Effector memory CD4-positive, alpha-beta T cell (primary cell): ENCODE data around the gene BLCAP.

Experiments used
- DNase-seq, 3 donors: peaks; one replicate each; pipeline ENCODE4 v3.0.0-alpha.2; 2020
- H3K27ac ChIP-seq: 2 replicates; pipeline ENCODE4 v1.7.0; 2013; ENCODE audit warnings: mild to moderate bottlenecking, low read length, moderate library complexity; ENCODE audit not compliant: insufficient read depth, poor library complexity, severe bottlenecking
- H3K27me3 ChIP-seq: replicated peaks from 2 replicates; pipeline ENCODE4 v1.7.0; 2013; ENCODE audit warnings: mild to moderate bottlenecking, low read length; ENCODE audit not compliant: insufficient read depth, control insufficient read depth, poor library complexity, severe bottlenecking
- H3K36me3 ChIP-seq: 2 replicates; pipeline ENCODE4 v1.7.0; 2013; ENCODE audit warnings: mild to moderate bottlenecking, low read length, moderate library complexity; ENCODE audit not compliant: control insufficient read depth, insufficient read depth
- H3K4me1 ChIP-seq: 2 replicates; pipeline ENCODE4 v1.7.0; 2013; ENCODE audit warnings: low read length, mild to moderate bottlenecking; ENCODE audit not compliant: control insufficient read depth, insufficient read depth, poor library complexity, severe bottlenecking
- H3K4me3 ChIP-seq: 2 replicates; pipeline ENCODE4 v1.7.0; 2013; ENCODE audit warnings: low read length, low read depth, mild to moderate bottlenecking; ENCODE audit not compliant: insufficient read depth, poor library complexity, severe bottlenecking
- H3K9me3 ChIP-seq: 2 replicates; pipeline ENCODE4 v1.7.0; 2013; ENCODE audit warnings: mild to moderate bottlenecking, low read length, moderate library complexity; ENCODE audit not compliant: control insufficient read depth

Gene BLCAP

GRCh38 chr20:37523911-37524700, 3.6 kb downstream of the BLCAP start:
- H3K4me3 ChIP-seq, result no peak overlapping the region
- no peak overlapping the region for H3K27ac ChIP-seq
- peaks cover 30% of the 10 kb centered on the region for H3K4me1 ChIP-seq
- no peaks in the 10 kb centered on the region for H3K36me3 ChIP-seq
- H3K9me3 ChIP-seq, result no peaks in the 10 kb centered on the region
- DNase-seq, result no peak
- H3K27me3 ChIP-seq, result no peaks in the 10 kb centered on the region

DNA sequence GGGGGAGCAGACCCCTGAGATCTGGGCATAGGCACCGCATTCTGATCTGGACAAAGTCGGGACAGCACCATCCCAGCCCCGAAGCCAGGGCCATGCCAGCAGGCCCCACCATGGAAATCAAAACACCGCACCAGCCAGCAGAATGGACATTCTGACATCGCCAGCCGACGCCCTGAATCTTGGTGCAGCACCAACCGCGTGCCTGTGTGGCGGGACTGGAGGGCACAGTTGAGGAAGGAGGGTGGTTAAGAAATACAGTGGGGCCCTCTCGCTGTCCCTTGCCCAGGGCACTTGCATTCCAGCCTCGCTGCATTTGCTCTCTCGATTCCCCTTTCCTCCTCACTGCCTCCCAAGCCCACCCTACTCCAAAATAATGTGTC, 4.7 kb downstream of the BLCAP start:
- Histone ChIP-seq H3K36me3 (peaks cover 8% of the 10 kb centered on the region), H3K4me1 (peaks cover 25% of the 10 kb centered on the region), H3K4me3 (no peak overlapping the region), H3K27me3 (no peaks in the 10 kb centered on the region), H3K27ac (no peak overlapping the region), H3K9me3 (no peaks in the 10 kb centered on the region)
- DNase-seq, result no peak

GRCh38 chr20:37522260-37523011, 5.2 kb downstream of the BLCAP start:
- H3K4me3 ChIP-seq, result no peak overlapping the region

GRCh38 chr20:37521061-37521771, 6.5 kb downstream of the BLCAP start, which contains the start of gene NNAT:
TSS of gene NNAT (plus strand) at chr20:37521250. CDS start at chr20:37521332, 82 bp downstream.
- Histone ChIP-seq H3K27ac (no peak within 1 kb of the TSS), H3K9me3 (no peaks in the 10 kb centered on the region), H3K4me1 (peaks cover 15% of the 10 kb centered on the region), H3K36me3 (peaks cover 13% of the 10 kb centered on the region), H3K27me3 (no peaks in the 10 kb centered on the region), H3K4me3 (peak within 1 kb of the TSS; percentile 21)
- no peak for DNase-seq

More at GRCh38 chr20:37522260-37523011, 5.2 kb downstream of the BLCAP start:
- Histone ChIP-seq H3K36me3 (peaks cover 13% of the 10 kb centered on the region), H3K4me1 (peaks cover 23% of the 10 kb centered on the region), H3K27me3 (no peaks in the 10 kb centered on the region), H3K27ac (no peak overlapping the region), H3K9me3 (no peaks in the 10 kb centered on the region)
- DNase-seq, result no peak

DNA sequence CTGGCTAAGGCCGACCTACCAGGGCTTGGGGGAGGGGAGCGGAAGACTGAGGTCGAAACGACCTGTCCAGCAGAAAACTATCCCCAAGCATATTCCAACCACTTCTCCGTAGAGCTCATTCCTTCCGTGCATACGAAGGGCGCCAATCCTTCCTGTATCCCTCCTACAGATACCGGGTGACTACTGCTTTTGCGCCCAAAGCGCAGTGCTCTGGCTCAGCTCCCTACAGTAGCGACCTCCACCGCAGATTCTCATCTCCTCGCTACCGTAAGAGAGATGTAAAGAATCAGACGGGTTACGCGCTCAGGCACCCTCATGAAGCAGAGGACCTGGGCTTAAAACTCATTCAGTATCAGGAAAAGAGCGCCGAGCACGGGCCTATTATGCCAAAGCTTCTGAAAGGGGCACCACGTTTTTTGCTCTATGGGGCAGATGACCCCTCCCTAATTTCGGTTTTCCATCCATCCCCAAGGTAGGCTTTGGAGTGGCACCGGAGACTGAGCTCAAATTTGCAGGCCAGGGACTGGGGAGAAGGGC, 7.2 kb downstream of the BLCAP start:
- DNase-seq, result no peak
- peaks cover 15% of the 10 kb centered on the region for H3K4me1 ChIP-seq
- no peaks in the 10 kb centered on the region for H3K27me3 ChIP-seq
- H3K4me3 ChIP-seq, result no peak overlapping the region
- peaks cover 13% of the 10 kb centered on the region for H3K36me3 ChIP-seq
- no peak overlapping the region for H3K27ac ChIP-seq
- no peaks in the 10 kb centered on the region for H3K9me3 ChIP-seq

GRCh38 chr20:37519508-37520418, 7.9 kb downstream of the BLCAP start:
- H3K9me3 ChIP-seq, result no peaks in the 10 kb centered on the region
- no peak overlapping the region for H3K4me3 ChIP-seq
- no peaks in the 10 kb centered on the region for H3K27me3 ChIP-seq
- peaks cover 8% of the 10 kb centered on the region for H3K4me1 ChIP-seq
- H3K36me3 ChIP-seq, result peaks cover 14% of the 10 kb centered on the region
- no peak overlapping the region for H3K27ac ChIP-seq
- DNase-seq, result no peak

DNA sequence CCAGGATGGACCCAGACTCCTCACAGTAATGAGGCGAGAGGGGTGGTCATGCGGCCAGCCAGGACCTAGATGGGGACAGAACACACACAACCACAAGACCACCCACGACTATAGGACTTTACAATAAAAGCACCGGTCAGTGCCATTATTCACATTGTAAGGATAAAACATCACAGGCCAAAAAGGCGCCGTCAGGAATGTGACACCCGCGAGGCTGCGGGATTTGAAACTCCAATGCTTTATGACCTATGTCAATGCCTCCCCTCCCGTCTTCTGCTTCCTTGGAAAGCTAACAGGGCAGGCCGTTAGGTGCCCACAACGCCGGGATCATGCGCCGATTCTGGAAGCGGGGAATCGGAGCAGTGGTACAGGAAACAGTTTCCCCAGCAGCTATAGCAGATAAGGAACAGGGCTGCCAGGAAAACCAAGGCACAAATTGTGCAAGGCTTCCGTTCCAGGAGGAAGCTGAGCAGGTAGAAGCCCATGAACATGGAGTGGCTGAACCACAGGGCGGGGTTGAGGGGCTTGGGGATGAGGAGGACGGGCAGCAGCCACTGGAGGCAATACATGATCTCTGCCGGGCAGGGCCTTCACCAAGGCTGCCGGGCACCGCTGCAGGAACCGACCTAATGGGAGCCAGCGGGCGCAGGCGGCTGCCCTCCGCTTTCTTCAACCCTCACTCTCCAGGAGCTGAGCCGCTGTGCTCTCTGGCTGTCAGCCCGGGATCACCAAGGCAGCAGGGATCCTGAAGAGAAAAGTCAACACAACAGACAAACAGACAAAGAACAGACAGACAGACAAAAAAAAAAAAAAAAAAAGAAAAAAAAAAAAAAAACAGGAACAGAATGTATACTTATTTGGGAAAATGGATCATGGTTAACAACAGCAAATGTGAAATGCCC, 8.8 kb downstream of the BLCAP start:
- H3K27me3 ChIP-seq, result no peaks in the 10 kb centered on the region
- H3K4me1 ChIP-seq, result peaks cover 7% of the 10 kb centered on the region
- DNase-seq, result no peak
- no peak overlapping the region for H3K4me3 ChIP-seq
- no peak overlapping the region for H3K27ac ChIP-seq
- no peaks in the 10 kb centered on the region for H3K9me3 ChIP-seq
- H3K36me3 ChIP-seq, result peaks cover 19% of the 10 kb centered on the region

DNA sequence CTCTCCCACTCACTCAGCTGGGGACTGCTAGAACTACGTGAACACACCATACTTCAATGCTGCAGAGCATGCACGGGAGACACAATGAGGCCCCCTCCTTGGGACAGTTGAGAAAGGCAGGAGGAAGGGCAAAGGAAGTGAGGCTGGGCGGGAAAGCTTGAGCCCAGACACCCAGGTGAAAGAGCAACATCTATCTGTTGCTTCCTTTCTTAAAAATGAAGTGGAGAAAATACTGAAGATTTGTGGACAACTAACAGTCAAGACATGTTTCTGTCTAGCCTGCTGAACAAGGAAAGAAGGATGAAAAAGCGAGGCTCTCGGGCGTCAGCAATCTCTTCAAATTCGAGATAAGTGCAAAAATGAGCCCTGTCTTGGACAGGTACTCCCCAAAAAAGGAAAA, 9.6 kb downstream of the BLCAP start:
- Histone ChIP-seq H3K36me3 (peaks cover 19% of the 10 kb centered on the region), H3K4me1 (peaks cover 7% of the 10 kb centered on the region), H3K27me3 (no peaks in the 10 kb centered on the region), H3K27ac (no peak overlapping the region), H3K4me3 (no peak overlapping the region), H3K9me3 (no peaks in the 10 kb centered on the region)
- no peak for DNase-seq
